ENCODE results near the gene CBR4.
"Not testable (repeated sequence)": the region's sequence is repeated elsewhere in the genome, so short reads cannot be mapped to it uniquely, and the experiment has no call there.

The CBR4 gene

DNA sequence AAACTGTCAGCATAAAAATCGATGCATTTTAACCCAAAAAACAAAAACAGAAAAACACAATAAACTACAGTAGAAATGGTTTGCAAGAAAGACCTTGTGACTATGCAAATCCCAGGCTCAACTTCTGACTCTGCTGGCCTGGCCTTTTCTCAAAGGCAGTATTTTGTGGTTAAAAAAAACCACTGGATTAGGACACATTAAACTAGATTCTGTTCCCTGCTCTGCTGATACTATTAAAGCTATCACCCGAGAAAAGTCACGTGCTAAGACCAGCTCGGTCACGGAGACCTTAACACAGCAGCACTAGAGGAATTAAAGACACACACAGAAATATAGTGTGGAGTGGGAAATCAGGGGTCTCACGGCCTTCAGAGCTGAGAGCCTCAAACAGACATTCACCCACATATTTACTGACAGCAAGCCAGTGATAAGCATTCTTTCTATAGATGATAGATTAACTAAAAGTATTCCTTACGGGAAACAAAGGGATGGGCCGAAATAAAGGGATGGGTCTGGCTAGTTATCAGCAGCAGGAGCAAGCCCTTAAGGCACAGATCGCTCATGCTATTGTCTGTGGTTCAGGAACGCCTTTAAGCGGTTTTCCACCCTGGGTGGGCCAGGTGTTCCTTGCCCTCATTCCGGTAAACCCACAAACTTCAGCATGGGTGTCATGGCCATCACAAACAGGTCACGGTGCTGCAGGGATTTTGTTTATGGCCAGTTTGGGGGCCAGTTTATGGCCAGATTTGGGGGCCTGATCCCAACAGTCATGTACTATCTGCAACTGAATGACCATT is 16.1 kb downstream of the CBR4 start:
- no peak for DNase-seq (ENCODE audit: low spot score)

DNA sequence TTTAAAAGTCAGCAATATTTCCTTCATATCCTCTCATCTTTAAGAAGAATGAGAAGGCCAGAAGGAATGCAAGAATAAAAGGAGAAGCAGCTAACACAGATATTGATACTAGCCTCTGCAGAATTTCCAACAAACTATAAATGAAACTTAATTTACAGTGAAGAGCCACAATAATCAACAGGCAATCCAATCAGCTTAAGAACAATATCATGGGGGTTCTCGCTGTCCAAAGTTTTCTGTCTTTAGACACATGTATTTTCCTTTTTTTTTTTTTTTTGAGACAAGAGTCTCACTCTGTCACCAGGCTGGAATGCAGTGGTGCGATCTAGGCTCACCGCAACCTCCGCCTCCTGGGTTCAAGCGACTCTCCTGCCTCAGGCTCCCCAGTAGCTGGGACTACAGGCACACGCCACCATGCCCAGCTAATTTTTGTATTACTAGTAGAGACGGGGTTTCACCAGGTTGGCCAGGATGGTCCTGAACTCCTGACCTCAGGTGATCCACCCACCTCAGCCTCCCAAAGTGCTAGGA is 17.0 kb downstream of the CBR4 start:
- DNase-seq (ENCODE audit: low spot score) = not testable (repeated sequence)

DNA sequence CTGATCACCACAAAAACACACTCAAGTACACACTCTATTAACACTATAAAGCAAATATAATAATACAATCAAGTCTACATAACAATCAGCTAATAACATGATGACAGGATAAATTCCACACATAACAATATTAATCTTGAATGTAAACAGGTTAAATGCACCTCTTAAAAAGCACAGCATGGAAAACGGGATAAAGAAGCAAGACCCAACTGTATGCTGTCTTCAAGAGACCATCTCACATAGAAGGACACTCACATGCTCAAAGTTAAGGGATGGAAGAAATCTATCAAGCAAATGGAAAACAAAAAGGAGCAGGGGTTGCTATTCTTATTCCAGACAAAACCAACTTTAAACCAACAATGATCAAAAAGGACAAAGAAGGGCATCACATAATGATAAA is 28.1 kb downstream of the CBR4 start:
- no peak for DNase-seq (ENCODE audit: low spot score)

DNA sequence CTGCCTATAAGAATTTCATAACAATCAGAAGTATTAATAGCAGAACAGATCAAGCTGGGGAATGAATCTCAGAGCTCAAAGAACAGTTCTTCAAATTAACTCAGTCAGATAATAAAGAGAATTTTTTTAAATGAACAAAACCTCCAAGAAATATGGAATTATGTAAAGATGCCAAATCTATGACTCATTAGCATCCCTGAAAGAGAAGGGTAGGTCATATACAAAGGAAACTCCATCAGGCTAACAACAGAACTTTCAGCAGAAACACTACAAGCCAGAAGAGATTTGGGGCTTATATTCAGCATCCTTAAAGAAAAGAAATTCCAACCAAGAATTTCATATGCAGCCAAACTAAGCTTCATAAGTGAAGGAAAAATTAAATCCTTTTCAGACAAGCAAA is 28.6 kb downstream of the CBR4 start:
- no peak for DNase-seq (ENCODE audit: low spot score)

DNA sequence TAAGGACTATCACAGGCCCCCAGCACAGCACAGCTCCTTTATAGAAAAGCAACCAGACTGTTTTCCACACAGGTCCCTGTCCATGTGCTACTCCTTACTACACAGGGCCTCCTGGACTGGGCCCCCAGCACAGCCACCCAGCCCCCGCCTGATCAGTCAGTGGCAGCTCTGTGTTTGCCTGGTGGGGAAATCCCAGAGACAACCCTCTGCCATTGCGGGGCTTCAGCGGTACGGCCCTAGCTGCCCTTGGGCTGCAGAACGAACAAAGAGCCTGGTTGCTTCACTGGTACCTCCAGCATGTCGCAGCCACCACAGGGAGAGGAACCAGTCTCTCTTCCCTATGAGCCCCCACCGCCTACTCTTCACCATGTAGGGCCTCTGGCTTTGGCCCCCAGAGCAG is 30.7 kb downstream of the CBR4 start:
- no peak for DNase-seq (ENCODE audit: low spot score)

DNA sequence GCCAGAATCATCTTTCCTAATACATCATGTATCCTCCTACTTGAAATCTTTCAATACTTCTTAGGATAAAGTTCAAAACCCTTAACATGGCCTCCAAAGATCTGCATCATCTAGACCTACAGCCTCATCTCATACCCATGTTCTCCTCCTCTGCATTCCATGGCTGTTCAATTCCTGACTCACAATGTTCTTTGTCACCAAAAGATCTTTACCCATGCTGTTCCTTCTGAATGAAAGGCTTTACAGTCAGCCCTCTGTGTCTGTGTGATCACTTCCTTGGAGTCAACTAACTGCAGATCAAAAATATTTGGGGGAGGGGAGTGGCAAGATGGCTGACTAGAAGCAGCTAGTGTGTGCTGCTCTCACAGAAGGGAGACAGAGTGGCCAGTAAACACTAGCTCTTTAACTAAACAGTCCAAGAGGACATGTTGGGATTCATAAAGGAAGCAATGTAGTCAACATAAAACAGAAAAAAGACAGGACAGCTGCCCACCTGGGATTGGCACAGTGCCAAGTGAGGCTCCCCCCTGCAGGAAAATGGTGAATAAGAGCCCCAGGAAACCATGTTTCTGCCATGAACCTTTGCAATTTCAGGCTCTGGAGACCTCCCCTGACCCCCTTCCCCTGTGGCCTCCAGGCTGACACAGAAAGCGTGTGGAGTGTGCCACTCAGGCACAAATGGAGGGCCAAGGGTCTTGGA is 31.9 kb downstream of the CBR4 start:
- no peak for DNase-seq (ENCODE audit: low spot score)

DNA sequence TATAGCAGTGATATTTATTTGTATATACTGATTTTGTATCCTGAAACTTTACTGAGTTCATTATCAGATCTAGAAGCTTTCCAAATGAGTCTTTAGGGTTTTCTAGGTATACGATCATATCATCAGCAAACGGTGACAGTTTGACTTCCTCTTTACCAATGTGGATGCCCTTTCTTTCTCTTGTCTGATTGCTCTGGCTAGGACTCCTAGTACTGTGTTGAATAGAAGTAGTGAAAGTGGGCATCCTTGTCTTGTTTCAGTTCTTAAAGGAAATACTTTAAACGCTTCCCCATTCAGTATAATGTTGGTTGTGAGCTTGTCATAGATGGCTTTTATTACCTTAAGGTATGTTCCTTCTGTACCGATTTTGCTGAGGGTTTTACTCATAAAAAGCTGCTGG is 37.5 kb downstream of the CBR4 start:
- no peak for DNase-seq (ENCODE audit: low spot score)

DNA sequence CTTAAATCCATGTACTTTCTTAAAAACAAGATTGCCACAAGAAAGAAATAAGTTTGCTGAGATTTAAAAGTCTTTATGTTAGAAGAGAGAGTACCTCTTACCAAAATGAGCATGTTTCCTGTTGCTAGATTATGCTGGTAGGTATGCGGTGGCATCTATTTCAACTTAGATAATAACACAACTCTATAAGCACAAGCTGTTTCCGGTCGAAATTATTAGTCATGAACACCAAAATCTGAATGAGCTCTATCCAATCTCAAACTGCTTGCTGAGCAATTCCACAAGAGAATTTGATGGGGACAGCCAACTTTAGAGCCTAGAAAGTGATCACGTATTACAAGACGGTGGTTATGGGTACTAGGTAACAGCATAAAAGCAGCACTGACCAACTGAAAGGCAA is 49.3 kb downstream of the CBR4 start:
- no peak for DNase-seq (ENCODE audit: low spot score)

DNA sequence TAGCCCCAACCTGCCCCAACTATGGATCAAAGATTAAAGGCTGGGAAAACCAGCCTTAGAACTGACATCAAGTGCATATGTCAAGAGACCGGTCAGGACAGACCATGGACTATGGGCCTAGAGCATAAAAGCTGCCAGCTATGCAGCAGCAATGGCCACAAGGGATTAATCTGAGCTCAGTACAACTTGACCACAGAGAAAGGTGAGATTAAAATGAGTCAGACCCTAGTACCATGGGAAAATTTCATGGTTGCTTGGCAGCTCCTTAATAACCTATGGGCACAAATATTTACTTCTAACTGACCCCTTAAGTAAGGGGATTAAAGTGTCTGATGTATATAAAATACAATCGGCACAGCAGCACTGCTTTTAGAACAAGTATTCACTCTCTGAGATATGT is 54.4 kb downstream of the CBR4 start:
- no peak for DNase-seq (ENCODE audit: low spot score)

DNA sequence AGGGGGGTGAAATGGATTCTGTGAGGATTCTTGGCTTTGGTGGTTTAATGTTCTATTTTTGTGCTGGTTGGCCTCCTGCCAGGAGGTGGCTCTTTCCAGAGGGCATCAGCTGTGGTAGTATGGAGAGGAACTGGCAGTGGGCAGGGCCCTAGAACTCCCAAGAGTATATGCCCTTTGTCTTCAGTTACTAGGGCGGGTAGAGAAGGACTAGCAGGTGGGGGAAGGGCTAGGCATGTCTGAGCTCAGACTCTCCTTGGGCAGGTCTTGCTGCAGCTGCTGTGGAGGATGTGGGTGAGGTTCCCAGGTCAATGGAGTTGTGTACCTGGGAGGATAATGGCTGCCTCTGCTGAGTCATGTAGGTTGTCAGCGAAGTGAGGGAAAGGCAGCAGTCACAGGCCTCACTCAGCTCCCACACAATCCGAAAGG is 57.2 kb downstream of the CBR4 start:
- not testable (repeated sequence) for DNase-seq (ENCODE audit: low spot score)

DNA sequence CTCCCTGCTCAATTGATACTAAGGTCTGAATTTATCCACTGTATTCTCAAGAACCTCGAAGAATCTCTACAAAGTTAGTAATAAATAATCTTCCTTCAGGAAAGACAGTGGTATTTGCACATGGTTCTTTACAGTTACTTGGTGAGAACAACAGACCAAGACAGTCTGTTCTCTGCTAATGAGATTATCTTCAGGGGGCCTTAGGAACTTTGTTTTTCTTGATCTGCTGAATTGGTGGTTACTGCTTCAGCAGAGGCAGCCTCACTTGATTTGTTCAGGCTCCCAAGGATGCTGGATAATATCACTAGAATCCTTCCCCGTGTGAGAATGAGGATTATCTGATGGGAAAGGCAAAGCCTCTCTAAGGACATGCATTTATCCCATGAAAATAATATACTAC is 64.8 kb downstream of the CBR4 start:
- no peak for DNase-seq (ENCODE audit: low spot score)

DNA sequence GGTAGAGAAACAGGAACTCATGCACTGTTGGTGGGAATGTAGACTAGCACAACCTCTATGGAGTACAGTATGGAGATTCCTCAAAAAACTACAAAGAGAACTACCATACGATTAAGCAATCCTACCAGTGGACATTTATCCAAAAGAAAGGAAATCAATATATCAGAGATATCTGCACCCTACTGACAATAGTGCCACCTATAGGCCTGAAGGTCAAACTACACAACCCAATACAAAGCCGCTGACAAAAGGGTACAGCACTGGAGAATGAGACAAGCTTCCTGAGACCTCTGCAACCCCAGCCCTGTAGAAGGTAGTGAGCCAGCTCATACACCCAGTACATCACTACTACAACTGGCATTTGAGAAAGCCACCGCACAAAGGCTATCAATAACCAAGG is 67.1 kb downstream of the CBR4 start:
- DNase-seq (ENCODE audit: low spot score) = no peak

Measured in left forelimb (tissue), 1 donor.